HG03521 (cell line): ENCODE data around the gene FOXC1.

Experiments
- ATAC-seq: cut with Tn5 transposase; IDR thresholded peaks from one replicate; pipeline ENCODE4 v1.9.1; 2021; ENCODE audit warnings: mild to moderate bottlenecking, moderate library complexity; ENCODE audit not compliant: unreplicated experiment

The FOXC1 gene

DNA sequence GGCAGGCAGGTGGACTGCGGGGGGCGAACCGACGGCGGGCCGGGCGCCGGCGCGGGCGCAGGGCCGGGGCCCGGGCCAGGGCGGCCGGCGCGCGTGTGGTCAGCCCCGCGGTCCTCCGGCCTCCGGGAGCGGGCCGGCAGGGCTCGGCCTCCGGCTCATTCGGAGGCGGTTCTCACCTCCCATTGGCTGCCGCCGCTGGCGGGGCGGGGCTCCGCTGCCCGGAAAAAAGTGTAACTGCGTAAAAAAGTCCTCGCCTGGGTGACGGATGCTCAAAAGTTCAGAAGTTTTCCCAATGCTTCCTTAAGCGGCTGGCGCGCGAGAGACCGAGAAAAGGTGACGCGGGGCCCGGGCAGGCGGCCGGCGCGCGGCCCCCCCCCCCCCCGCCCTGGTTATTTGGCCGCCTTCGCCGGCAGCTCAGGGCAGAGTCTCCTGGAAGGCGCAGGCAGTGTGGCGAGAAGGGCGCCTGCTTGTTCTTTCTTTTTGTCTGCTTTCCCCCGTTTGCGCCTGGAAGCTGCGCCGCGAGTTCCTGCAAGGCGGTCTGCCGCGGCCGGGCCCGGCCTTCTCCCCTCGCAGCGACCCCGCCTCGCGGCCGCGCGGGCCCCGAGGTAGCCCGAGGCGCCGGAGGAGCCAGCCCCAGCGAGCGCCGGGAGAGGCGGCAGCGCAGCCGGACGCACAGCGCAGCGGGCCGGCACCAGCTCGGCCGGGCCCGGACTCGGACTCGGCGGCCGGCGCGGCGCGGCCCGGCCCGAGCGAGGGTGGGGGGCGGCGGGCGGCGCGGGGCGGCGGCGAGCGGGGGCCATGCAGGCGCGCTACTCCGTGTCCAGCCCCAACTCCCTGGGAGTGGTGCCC lies at the start of gene FOXC1:
Gene FOXC1, plus strand, starts transcription at position 268 of the 849 bp plus-strand sequence. Its CDS starts 531 bp downstream, at position 799.
- ATAC-seq, result peak; percentile 49

DNA sequence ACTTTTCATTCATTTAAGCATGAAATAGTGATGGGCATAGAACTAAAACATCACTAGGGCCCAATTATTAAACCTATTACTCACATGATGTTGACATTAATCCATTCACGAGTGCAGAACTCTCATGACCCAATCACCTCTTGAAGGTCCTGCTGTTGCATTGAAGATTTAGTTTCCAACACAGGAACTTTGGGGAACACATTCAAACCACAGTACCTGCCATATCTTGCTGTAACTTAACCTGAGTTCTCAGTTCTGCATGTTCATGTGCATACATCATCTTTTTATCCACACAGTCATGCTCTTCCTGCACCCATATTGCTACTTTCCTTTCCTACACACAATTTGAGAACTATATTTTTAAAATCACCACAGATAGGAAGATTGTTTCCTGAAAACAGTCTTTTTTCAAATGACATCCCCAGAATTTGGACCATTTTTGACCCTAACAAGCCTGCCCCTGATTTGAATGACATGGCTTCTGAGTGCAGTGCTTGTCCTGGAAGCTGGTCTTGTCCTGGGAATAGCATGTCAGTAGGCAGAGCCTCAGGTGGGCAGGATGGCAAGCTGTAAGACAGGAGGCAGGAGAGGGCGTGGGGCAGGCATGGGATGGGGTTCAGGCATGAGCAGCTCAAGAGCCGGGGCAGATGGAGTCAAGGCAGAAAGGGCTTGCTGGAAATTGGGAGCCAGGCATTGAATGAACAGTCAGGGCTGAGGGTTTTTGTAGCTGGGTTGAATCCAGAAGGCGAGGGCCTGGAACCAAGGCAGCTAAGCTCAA lies 49.2 kb upstream of the FOXC1 start:
- no peak for ATAC-seq

DNA sequence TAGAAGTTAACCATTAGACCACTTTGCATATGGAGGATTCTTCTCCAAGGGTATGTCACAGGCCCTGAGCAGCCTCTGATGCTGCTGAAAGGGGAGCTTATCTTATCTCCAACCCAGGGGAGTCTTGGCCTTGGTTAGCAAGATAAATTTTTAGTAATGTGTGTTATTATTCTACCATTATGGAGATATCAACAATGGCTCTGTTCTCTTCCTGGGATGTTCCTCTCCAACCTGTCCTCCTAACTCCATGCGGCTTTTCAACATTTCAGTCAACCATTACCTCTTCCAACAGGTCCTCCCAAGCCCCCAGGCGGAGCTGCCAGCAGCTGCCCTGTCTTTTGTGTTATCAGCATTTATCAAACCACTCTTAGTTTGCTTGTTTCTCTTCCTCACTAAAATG lies 48.4 kb upstream of the FOXC1 start:
- no peak for ATAC-seq

DNA sequence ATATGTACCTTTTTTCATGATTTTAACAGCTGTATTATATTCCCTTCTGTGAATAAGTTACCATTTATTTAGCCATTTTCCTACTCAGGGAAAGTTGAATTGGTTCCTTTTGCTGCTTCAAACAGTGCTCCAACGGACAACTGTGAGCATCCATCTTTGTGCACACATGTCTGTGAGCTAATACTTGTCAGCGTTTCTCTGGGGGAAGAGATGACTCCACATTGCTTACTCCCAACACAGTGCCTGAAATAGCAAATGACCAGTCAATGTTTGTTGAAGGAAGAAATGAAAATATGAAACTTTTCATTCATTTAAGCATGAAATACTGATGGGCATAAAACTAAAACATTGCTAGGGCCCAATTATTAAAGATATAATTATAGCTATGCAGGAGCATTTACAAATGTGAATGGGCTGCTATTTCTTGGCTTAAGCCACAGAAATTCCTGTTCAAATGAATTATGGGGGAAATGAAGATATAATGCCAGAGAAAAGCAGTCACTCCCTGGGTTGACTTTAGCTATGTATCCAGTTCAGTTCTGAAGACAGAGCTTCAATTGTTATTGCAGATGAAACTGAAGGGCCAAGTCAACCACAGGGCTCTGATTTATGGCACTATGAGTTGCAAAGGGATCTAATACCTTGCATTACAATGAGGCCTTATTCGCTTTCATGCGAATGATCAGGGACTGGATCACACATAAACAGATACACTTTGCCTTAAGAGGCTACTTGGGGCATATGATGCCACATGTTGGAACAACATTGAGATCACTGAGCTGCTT lies 47.4 kb upstream of the FOXC1 start:
- no peak for ATAC-seq

DNA sequence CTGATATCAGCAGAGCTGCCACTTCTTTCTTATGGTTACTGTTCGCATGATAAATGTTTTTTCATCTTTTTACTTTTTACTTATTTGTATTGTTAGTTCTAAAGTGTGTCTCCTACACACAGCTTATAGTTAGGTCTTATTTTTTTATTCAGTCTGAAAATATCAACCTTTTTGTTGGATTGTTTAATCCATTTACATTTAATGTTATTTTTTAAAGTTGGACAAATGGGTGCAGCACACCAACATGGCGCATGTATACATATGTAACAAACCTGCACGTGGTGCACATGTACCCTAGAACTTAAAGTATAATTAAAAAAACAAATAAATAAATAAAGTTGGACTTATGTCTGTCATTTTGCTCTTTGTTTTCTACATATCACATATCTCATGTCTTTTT lies 40.3 kb upstream of the FOXC1 start:
- ATAC-seq, result no peak

DNA sequence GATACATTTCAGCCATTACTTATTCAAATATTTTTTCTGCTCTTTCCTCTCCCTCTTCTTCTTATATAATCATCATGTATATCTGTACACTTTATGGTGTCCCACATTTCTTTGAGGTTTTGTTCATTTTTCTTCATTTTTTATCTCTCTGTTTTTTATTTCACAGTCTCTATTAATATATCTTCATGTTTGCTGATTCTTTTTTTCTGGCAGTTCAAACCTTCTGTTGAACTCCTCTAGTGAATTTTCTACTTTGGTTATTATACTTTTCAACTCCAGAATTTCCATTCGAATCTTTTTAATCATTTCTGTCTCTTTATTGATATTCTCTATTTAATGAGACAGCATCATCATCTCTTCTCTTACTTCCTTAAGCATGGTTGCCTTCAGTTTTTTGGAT lies 38.9 kb upstream of the FOXC1 start:
- no peak for ATAC-seq

DNA sequence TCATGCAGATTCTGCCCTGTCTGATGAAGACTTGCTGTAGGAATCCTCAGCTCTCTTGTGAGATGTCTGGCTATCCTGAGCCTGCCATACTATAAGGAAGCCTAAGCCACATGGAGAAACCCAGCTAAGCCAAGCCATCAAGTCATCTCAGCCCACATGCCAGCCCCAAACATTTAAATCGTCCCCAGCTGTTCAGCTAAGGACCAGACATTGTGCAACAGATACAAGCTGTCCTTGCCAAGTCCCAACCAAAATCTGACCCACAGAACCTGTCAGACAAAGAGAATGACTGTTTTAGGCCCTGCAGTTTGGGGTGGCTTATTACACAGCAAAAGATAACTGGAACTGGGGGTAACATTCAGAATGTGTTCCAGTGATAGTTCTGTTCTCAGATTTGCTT lies 36.8 kb upstream of the FOXC1 start:
- ATAC-seq, result no peak

DNA sequence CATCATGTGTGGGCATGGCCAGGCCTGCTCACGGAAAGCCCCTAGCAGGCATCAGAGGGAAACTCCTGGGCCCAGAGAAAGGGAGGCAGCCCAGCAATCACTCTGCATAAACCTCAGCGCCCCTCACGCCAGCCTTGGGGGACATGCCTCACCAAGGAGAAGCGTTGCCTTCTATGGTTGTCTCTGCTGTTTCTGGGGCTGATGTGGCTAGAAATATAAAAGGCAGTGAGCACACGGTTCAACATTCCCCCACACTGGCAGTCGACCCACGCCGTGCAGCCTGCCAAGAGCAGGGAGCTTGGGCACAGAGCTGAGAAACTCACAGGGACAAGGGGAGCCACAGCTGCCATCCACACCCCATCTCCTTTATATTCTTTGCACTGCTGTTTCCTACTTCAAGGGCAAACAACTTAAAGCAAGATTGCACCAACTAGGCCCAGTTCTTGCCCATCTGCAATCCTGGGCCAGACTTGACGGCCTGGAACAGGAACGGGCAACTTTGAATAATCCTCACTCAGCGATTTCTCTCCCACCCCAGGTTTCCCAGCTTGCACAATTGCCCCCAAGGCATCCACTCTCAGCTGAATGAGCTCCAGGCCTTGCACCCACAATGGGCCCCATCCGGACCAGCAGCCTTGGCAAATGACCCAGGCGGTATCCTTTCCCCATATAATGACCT lies 35.5 kb upstream of the FOXC1 start:
- ATAC-seq, result no peak

DNA sequence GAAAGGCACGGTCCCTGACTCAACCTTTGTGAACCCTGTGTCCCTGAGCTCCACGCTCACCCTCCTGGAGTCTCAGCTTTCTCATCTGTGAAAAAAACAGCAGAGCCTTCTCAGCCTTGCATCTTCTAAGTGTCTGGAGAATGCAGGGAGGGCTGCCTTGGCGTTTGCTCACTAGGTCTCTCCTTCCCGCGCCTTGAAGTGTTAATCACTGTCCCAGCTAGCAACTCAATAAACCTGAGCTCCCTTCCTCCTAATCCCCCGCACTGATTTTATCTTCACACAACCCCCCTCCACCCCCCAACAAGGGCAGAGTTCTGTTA lies 34.9 kb upstream of the FOXC1 start:
- no peak for ATAC-seq

DNA sequence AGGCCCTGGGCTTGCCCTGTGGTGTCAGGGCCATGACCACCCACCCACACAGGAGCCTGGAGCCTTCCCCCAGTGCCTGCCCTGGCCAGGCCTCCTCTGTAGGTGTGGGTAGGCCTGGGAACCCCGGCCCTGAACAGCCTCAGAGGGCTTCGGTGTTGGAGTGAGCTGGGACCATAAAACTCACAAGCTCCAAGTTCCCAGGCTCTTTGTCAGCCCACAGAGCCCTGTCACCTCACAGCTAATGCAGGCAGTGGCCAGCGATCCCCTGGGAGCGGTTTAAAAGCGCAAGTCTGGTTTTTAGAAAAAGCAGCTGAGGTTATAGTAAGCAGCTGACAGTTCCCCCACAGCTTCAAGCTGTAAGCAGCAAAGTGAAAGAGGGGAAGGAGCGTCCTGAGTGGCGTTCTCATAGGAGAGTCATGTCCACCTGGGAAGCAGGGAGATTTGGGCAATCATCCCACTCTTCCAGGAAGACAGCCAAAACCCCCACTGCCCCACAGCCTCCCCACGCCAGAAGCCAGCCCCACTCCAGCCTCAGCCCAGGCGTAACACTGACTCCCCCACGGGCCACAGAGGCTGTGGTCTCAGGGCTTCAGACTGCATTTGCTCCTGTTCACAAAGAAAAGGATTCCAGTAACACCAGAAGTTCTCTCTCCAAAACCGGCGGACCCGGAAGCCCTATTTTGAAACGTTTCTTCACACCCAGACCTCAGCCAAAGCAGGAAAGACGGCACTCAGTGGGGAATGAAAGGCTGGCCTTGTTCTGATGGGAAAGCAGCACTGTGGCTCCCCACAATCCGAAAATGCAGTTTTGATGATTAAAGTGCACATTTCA lies 34.3 kb upstream of the FOXC1 start:
- ATAC-seq, result no peak

DNA sequence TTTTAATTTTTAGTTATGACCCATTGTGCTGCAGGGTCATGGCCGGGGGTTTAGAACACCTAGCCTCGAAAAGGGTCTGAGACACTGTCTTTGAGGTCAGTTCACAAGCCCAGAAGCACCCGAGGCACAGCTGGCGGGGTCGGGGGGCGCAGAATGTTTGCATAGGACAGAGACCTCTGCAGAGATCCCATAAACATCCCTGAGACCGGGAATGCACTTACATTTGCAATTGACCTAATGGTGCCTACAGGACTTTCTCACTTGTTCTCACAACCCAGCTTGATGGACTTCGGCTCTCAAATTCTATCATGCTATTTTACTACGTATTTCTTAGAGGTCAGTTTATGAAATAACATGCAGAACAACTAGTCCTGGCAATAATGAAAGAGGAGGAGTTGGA lies 33.5 kb upstream of the FOXC1 start:
- ATAC-seq, result no peak

DNA sequence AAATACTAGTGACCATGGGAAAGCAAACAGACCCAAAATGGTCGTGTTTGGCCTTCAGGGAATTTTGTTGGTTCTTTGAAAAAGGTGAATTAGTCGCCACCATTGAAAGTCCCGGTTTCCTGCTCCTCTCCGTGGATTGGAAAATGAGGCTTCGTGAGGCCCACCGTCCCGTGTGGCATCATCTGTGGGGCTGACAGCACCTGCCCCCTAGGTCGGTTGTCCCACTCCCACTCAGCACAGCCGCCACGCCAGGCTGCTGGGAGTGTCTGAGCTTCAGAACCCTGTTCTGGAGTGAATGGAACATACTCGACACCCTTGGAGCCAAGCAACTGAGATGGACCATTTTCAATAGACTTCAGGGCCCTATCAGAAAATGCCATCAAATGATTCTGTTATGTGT lies 33.0 kb upstream of the FOXC1 start:
- ATAC-seq, result no peak

DNA sequence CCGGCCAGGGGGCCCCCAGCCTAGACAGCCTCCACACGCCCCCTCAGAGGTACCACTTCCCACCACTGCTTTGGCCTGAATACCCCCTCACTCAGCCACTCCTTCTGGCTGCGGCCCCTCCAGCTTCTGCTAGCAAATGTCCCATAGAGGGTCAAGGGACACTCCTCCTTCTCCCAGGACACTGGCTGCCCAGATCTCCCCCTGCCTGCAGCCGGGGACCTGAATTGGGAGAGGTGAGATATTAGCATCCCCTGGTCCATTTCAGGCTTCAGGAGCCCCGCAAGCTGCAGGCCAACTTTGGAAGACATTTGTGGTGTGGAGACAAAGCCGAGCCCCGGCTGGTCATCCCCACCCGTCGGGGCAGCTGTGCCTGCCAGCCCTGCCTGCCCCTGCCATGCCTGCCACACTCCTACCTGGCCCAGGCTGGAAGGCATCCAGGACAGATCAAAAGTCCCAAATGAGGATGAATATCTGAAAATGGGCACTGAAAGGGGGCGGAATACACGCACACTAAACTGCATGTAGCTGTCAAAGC lies 32.5 kb upstream of the FOXC1 start:
- no peak for ATAC-seq

DNA sequence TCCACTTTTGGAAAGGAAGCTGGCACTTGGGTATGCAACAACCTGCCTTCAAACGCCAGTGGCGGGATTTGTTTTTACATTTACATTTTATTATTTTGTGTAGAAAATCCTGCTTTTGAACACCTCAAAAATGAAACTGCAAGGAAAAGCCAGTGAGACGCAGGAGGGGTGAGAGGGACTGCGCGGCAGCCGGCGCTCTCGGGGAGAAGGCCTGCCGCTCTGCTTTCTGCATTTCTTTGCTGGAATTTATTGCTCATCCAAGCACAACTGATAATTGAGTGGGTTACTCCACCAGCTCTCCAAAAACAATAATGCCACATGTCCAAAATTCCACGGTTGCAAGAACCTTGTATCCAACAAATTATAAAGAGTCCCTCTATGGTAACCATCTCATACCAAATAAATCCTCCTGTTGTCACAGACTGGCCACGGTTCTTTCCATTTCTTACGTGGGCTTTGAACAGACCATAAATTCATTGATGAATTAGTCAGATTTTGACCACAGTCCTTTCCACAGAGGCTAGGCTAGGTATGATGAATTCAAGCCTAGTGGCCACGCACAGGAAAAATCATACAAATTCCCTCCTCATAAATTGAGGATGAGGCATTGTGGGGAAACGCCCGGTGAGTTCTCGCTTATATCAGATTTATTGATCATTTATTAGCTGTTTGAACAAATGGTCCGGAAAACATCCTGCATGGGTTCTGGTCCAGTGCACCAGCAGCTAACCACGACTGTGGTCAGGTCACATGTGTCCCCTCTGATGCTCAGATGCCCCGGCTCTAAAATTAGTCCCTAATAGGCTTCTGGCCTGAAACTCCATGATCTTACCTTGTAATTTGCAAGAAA lies 31.6 kb upstream of the FOXC1 start:
- ATAC-seq, result no peak

DNA sequence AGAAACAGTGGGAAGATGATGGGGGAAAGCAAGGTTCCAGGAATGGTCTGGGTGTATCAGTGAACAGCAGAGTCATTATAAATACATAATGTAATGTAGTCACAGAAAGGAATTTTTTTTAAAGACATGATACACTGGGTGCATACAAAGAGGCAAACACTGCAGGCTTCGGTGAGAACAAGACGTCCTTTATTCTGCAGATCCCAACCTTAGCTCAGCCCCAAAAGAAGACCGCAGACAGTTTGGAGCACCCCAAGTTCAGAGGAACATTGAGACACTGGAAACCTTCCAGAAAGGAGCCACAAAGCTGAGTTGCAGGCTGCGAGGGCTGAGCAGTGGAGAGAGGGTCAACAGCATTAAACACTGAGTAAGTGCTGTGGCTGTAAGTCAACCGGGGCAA lies 30.6 kb upstream of the FOXC1 start:
- no peak for ATAC-seq

DNA sequence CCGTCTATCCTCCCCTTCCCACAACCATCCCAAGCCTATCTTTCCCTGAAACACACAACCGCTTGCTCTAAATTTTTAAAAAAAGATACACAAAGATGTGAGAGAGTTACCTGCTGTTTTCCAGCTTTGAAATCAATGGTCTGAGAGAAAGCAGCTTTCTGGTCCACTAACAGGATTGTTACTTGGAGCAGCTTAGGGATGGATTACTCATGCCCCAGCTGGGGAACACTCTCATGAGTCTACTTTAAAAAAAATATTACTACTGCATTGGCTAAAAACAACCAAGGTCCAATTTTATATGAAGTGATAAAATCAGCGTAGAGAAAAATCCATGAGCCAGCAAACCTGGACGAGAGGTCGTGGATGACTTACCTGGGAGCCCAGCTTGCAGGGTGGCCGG lies 29.6 kb upstream of the FOXC1 start:
- no peak for ATAC-seq

DNA sequence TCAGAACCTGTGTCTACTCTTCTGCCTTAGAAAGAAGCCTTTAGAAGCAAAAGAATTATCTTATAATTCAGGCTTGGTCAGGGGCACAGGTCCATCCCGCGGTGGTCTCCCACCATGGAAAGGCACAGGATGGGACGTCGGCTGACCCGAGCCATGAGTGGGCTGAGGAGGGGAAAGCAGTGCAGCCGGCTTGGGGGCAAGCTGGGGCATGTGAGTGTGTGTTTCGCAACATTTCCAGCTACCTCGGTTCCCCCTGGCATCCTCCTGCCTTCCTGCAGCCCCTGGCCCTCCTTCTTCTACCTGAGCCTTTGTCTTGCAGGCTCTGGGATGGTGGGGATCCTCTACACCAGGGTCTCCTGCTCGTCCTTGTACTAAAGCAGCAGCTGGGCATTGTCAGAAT lies 29.1 kb upstream of the FOXC1 start:
- no peak for ATAC-seq

DNA sequence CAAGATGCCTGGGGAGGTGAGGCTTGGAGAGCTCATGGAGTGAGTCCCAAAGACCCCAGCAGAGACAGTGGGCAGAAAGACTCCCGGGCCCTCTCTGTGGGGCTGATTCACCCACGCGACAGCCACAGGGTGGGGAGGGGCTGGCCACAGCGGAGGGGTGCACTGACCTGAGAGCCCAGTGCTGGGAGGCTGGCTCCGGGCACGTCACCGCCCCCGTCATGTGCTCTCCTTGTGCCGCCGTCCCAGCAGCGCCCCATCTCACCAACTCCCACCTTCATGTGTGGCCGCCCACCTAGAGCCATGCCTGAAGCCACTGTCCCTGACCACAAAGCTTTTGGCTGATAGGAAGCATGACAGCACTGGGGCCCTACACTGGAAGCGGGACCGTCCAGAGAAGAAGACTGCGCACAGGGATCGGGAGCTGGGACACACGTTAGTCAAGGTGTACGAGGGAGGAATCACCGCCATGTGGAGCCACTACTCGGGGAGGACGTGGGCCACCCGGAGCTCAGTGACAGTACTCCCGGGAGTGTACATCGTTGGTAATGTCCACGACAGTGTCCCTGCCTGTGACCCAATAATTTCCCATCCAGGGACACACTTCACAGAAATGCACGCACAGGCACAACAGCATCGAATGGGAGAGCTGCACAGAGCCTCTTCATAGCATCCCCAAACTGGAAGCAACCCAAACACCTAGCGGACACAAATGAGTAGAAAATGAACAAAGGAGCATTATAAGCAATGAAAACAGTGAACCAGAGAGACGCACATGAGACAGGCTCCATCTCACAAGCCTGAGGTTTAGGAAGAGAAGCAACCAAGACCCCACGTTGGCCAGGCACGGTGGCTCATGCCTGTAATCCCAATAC lies 28.4 kb upstream of the FOXC1 start:
- ATAC-seq, result no peak
